B cell (primary cell): Measurements from ENCODE around the gene CIC. TPM values are rescaled to one million over a fixed set of nuclear protein-coding genes. Genes with fewer than 3 reads are reported as not detected.

Experiments
- ATAC-seq: fragments of 200-7000 bp; cut with Tn5 transposase; one replicate; pipeline ENCODE4 v1.10.0; 2021; ENCODE audit warnings: low read depth, mild to moderate bottlenecking, moderate number of reproducible peaks, moderate library complexity
- CTCF ChIA-PET: fragments of 350-600 bp; sonication (Branson Sonifier 250); formaldehyde crosslinking; loops from one replicate; lab custom pipeline; 2021; ENCODE audit warnings: antibody characterized with exemption, inconsistent platforms; lab: Charles Lee
- POLR2A ChIA-PET: fragments of 350-600 bp; sonication (Branson Sonifier 250); formaldehyde crosslinking; loops from one replicate; lab custom pipeline; 2021; ENCODE audit warnings: antibody characterized with exemption; lab: Charles Lee
- DNase-seq: peaks from one replicate; pipeline ENCODE4 v3.0.0; 2013
- H2AFZ ChIP-seq: 2 replicates; pipeline ENCODE4 v1.6.1; 2012; ENCODE audit warnings: mild to moderate bottlenecking, low read depth, low read length; ENCODE audit not compliant: insufficient read depth, poor library complexity, severe bottlenecking
- H3K27ac ChIP-seq, 2 donors: 1 replicate in 1 of 2; 2 replicates in 1 of 2; pipeline ENCODE4 v1.5.1; 2012 to 2013; ENCODE audit warnings: low read length in 2 of 2, mild to moderate bottlenecking in 2 of 2, moderate library complexity in 1 of 2
- H3K27me3 ChIP-seq, 4 experiments: fragments of 200-600 bp in 1 of 4; sonication (generic) in 1 of 4; replicated peaks in 1 of 4; 1 replicate in 2 of 4; 2 replicates in 2 of 4; pipeline versions ENCODE4 v1.6.1 to v1.7.0; 2013 to 2016; ENCODE audit warnings: low read length in 3 of 4, mild to moderate bottlenecking in 2 of 4, mixed read lengths in 1 of 4, moderate library complexity in 1 of 4; ENCODE audit not compliant: insufficient read depth in 4 of 4, control insufficient read depth in 3 of 4; ENCODE audit errors: control extremely low read depth in 1 of 4
- H3K36me3 ChIP-seq, 2 experiments: replicated peaks in 1 of 2; 1 replicate in 1 of 2; 2 replicates in 1 of 2; pipeline versions ENCODE4 v1.6.1 to v1.7.1; 2013; ENCODE audit warnings: low read length in 1 of 2; ENCODE audit not compliant: insufficient read depth in 2 of 2, control insufficient read depth in 1 of 2; ENCODE audit errors: control extremely low read depth in 1 of 2, extremely low read depth in 1 of 2
- H3K4me1 ChIP-seq, 2 donors: fragments of 200-600 bp in 1 of 2; sonication (generic) in 1 of 2; 1 replicate in 1 of 2; 2 replicates in 1 of 2; pipeline versions ENCODE4 v1.5.1 to v1.6.1; 2013 to 2017; ENCODE audit warnings: low read length in 2 of 2; ENCODE audit not compliant: control insufficient read depth in 2 of 2, insufficient read depth in 2 of 2
- H3K4me2 ChIP-seq: replicated peaks from 2 replicates; pipeline ENCODE3; 2012; ENCODE audit warnings: mild to moderate bottlenecking, low read depth, low read length; ENCODE audit not compliant: poor library complexity, severe bottlenecking
- H3K4me3 ChIP-seq, 5 experiments: fragments of 200-600 bp in 1 of 5; sonication (generic) in 1 of 5; 1 replicate in 3 of 5; 2 replicates in 2 of 5; pipeline versions ENCODE4 v1.5.1 to v1.7.0; 2011 to 2016; ENCODE audit warnings: low read length in 4 of 5, mild to moderate bottlenecking in 4 of 5, low read depth in 2 of 5, control low read depth in 1 of 5, moderate library complexity in 1 of 5; ENCODE audit not compliant: insufficient read depth in 1 of 5; ENCODE audit errors: control extremely low read depth in 1 of 5, extremely low read depth in 1 of 5
- H3K79me2 ChIP-seq: fragments of 200-600 bp; sonication (generic); one replicate; pipeline ENCODE4 v1.6.0; 2016; ENCODE audit warnings: low read length; ENCODE audit not compliant: control insufficient read depth, insufficient read depth
- H3K9ac ChIP-seq: fragments of 200-600 bp; sonication (generic); 2 replicates; pipeline ENCODE4 v1.6.1; 2017; ENCODE audit warnings: mild to moderate bottlenecking, low read length, moderate library complexity
- H3K9me3 ChIP-seq, 3 donors: one replicate each; pipeline versions ENCODE4 v1.6.1 to v1.7.1; 2013; ENCODE audit warnings: low read length in 2 of 3; ENCODE audit not compliant: control insufficient read depth in 2 of 3, insufficient read depth in 1 of 3; ENCODE audit errors: control extremely low read depth in 1 of 3
- H4K20me1 ChIP-seq: 2 replicates; pipeline ENCODE4 v1.6.0; 2012; ENCODE audit warnings: mild to moderate bottlenecking, low read length; ENCODE audit not compliant: insufficient read depth, control insufficient read depth, poor library complexity, severe bottlenecking
- H3K27ac Mint-ChIP-seq: one replicate; pipeline ENCODE4 v1.8.0; 2021; ENCODE audit warnings: mixed read lengths
- H3K27me3 Mint-ChIP-seq: one replicate; pipeline ENCODE4 v1.8.0; 2021; ENCODE audit warnings: mixed read lengths
- H3K4me1 Mint-ChIP-seq: one replicate; pipeline ENCODE4 v1.8.0; 2021; ENCODE audit warnings: mixed read lengths
- H3K4me3 Mint-ChIP-seq: one replicate; pipeline ENCODE4 v1.8.0; 2021; ENCODE audit warnings: mixed read lengths
- H3K9me3 Mint-ChIP-seq: one replicate; pipeline ENCODE4 v1.8.0; 2022; ENCODE audit warnings: mixed read lengths; ENCODE audit not compliant: insufficient read depth
- CTCF ChIP-seq: fragments of 200-600 bp; IDR thresholded peaks from one replicate; pipeline ENCODE4 v1.8.0; 2022; ENCODE audit warnings: antibody characterized with exemption, mild to moderate bottlenecking
- EZH2 ChIP-seq: IDR thresholded peaks from 2 replicates; pipeline ENCODE4 v1.6.1; 2012; ENCODE audit warnings: borderline replicate concordance, low read depth, mild to moderate bottlenecking, moderate library complexity, low read length; ENCODE audit not compliant: insufficient read depth, poor library complexity, severe bottlenecking
- WGBS: methylation state at CpG from one replicate; pipeline ENCODE4 v1.1.5; 2013; ENCODE audit warnings: missing lambda C conversion rate; ENCODE audit not compliant: insufficient coverage; 5-methylcytosine and 5-hydroxymethylcytosine counted together
- intact Hi-C: fragments of 100-400 bp; cut with micrococcal nuclease; formaldehyde crosslinking; loops from one replicate; pipeline ENCODE4 v1.10.0; 2022
- polyA plus RNA-seq: library from polyadenylated mRNA; depleted of rRNA; stranded (reverse); fragments of >200 nt; gene quantifications from 2 replicates; pipeline ENCODE4 v1.2.3, GENCODE V29; 2012
- total RNA-seq, 2 donors: library from RNA; stranded (reverse); fragments of 120-200 nt in 1 of 2; gene quantifications; 1 replicate in 1 of 2; 2 replicates in 1 of 2; pipeline versions ENCODE4 v1.2.3 to v1.2.4, GENCODE V29; 2013 to 2022

The CIC gene
- total and polyA plus RNA-seq, 2 donors (not counting 1 experiment from before 2014, with no cell fraction given) = 75.7 to 119 TPM

DNA sequence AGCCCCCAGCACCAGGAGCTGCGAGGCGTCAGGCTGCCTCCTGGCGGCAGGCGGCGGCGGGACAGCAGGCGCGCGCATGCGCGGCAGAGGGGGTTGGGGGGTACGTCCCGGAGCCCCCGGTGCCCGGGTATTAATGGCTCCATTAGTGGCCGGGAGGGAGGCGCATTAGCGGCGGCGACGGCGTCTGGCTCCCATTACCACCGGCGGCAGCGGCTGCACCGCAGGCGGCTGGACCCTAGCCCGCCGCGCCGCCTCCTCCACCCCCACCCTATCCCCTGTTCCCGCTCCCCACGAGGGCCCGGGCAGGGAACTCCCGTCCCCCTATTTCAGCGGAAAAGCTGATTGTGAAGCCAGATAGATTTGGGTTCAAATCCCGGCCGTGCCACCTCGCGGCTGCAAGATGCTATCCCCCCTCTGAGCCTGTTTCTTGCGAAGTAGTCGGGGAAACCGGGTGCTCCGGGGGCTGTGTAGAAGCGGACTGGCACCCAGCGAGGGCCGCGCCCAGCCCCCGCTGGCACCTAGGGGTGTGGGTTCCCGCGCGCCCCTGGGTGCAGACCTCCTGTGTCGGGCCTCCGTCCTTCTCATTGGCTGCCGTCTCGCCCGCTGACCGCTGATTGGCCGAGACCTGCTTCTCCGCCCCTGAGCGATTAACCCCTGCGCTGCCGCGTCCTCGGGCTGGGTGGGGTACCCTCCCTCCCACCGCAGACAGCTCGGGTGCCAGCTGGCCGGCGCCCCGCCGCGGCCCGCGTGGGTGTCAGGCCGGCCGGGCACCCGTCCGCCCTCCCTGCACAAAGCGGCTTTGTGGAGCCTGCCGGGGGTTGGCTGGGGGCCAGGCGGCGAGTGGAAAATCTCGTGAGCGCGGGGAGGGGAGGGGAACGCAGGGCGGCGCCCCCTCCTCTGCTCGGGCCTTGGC, 11.1 kb downstream of the CIC start:
- peak; percentile 90 for DNase-seq
- Histone ChIP-seq H3K4me2 (peak overlapping the region; percentile 96), H3K9me3 (no peaks in the 10 kb centered on the region), H3K4me1 (peaks cover 41 to 53% of the 10 kb centered on the region in 2 donors), H3K9ac (peak overlapping the region; percentile 86), H3K27me3 (no peaks in the 10 kb centered on the region), H3K27ac (peak overlapping the region; percentile 71 to 91), H4K20me1 (peaks cover 15% of the 10 kb centered on the region), H3K79me2 (peaks cover 49% of the 10 kb centered on the region), H3K36me3 (no peaks in the 10 kb centered on the region), H3K4me3 (peak overlapping the region; percentile 35 to 90 (median 74)), H2AFZ (peak overlapping the region; percentile 63)
- intact Hi-C loops = loop anchor here (1.0 to 5.0 kb wide), 6 partner anchors 11 to 172 kb away; partner anchors contain the start of genes CIC, ERF and POU2F2
- Mint-ChIP-seq H3K9me3 (no peaks in the 10 kb centered on the region), H3K27ac (peak overlapping the region; percentile 96), H3K27me3 (no peaks in the 10 kb centered on the region), H3K4me1 (peaks cover 33% of the 10 kb centered on the region), H3K4me3 (peak overlapping the region; percentile 90)
- TF ChIP-seq EZH2 (no peak), CTCF (peak; percentile 98)
- POLR2A ChIA-PET = interaction anchor here (0.5 to 5.5 kb wide), 10 partner anchors 9 to 151 kb away, joined by 3 to 23 read pairs (median 4); partner anchors contain the start of genes CIC, GSK3A, PAFAH1B3 and POU2F2
- under 1% methylated on average over 77 of the region's 89 CpGs for WGBS
- ATAC-seq = peak; percentile 32
- CTCF ChIA-PET = interaction anchor here (0.8 to 4.8 kb wide), 31 partner anchors 7 to 171 kb away, joined by 3 to 89 read pairs (median 4); partner anchors contain the start of genes CIC, ERF, GSK3A and POU2F2
